ENCODE results near the gene HPCAL1.

Gene HPCAL1

GRCh38 chr2:10286216-10287037 lies 16.3 kb upstream of the HPCAL1 start:
- TF ChIP-seq EZH2phosphoT487 (IDR thresholded peaks at IDR 0.05; ENCODE audit: borderline replicate concordance, low read length) (no peak), CTCF (IDR thresholded peaks at IDR 0.05; ENCODE audit: low read depth, low read length, poor library complexity, severe bottlenecking) (no peak)
- no peak overlapping the region for H3K4me3 ChIP-seq (ENCODE audit: low read length)
- no peaks in the 10 kb centered on the region for H3F3A ChIP-seq (ENCODE audit: control insufficient read depth, insufficient read depth)
- no peaks in the 10 kb centered on the region for H3K27me3 ChIP-seq (ENCODE audit: control insufficient read depth, low read length)
- H3K9me2 ChIP-seq (replicated peaks; ENCODE audit: control insufficient read depth, low read length): no peaks in the 10 kb centered on the region
- no peaks in the 10 kb centered on the region for H3K9me3 ChIP-seq (ENCODE audit: control insufficient read depth, insufficient read depth, low read length)
- H3K4me1 ChIP-seq (ENCODE audit: control insufficient read depth, low read length): no peaks in the 10 kb centered on the region
- no peak overlapping the region for H3K4me2 ChIP-seq (ENCODE audit: low read length)
- no peaks in the 10 kb centered on the region for H3K79me2 ChIP-seq (ENCODE audit: control insufficient read depth, low read length)
- no peak overlapping the region for H3K27ac ChIP-seq (ENCODE audit: low read depth, low read length)
- no peaks in the 10 kb centered on the region for H4K20me1 ChIP-seq (ENCODE audit: control insufficient read depth, insufficient read depth, low read depth, low read length)
- H3K36me3 ChIP-seq (ENCODE audit: control insufficient read depth, low read length): no peaks in the 10 kb centered on the region

- H3F3A ChIP-seq (ENCODE audit: control insufficient read depth, insufficient read depth): no peaks in the 10 kb centered on the region
- TF ChIP-seq CTCF (IDR thresholded peaks at IDR 0.05; ENCODE audit: low read depth, low read length, poor library complexity, severe bottlenecking): no peak
- no peak for TF ChIP-seq EZH2phosphoT487 (IDR thresholded peaks at IDR 0.05; ENCODE audit: borderline replicate concordance, low read length)
- no peaks in the 10 kb centered on the region for H3K9me2 ChIP-seq (replicated peaks; ENCODE audit: control insufficient read depth, low read length)
- no peaks in the 10 kb centered on the region for H3K36me3 ChIP-seq (ENCODE audit: control insufficient read depth, low read length)
- H4K20me1 ChIP-seq (ENCODE audit: control insufficient read depth, insufficient read depth, low read depth, low read length): no peaks in the 10 kb centered on the region
- H3K27me3 ChIP-seq (ENCODE audit: control insufficient read depth, low read length): no peaks in the 10 kb centered on the region
- H3K4me2 ChIP-seq (ENCODE audit: low read length): no peak overlapping the region
- no peaks in the 10 kb centered on the region for H3K4me1 ChIP-seq (ENCODE audit: control insufficient read depth, low read length)
- H3K9me3 ChIP-seq (ENCODE audit: control insufficient read depth, insufficient read depth, low read length): no peaks in the 10 kb centered on the region
- no peaks in the 10 kb centered on the region for H3K79me2 ChIP-seq (ENCODE audit: control insufficient read depth, low read length)
- no peak overlapping the region for H3K4me3 ChIP-seq (ENCODE audit: low read length)
- H3K27ac ChIP-seq (ENCODE audit: low read depth, low read length): no peak overlapping the region
Observed at GRCh38 chr2:10287761-10288160, 14.9 kb upstream of the HPCAL1 start.

- H3K4me2 ChIP-seq (ENCODE audit: low read length): no peak overlapping the region
- no peaks in the 10 kb centered on the region for H3F3A ChIP-seq (ENCODE audit: control insufficient read depth, insufficient read depth)
- no peaks in the 10 kb centered on the region for H3K27me3 ChIP-seq (ENCODE audit: control insufficient read depth, low read length)
- H3K79me2 ChIP-seq (ENCODE audit: control insufficient read depth, low read length): no peaks in the 10 kb centered on the region
- H3K36me3 ChIP-seq (ENCODE audit: control insufficient read depth, low read length): no peaks in the 10 kb centered on the region
- no peaks in the 10 kb centered on the region for H4K20me1 ChIP-seq (ENCODE audit: control insufficient read depth, insufficient read depth, low read depth, low read length)
- H3K9me2 ChIP-seq (replicated peaks; ENCODE audit: control insufficient read depth, low read length): no peaks in the 10 kb centered on the region
- TF ChIP-seq EZH2phosphoT487 (IDR thresholded peaks at IDR 0.05; ENCODE audit: borderline replicate concordance, low read length) (no peak), CTCF (IDR thresholded peaks at IDR 0.05; ENCODE audit: low read depth, low read length, poor library complexity, severe bottlenecking) (no peak)
- H3K4me3 ChIP-seq (ENCODE audit: low read length): no peak overlapping the region
- no peak overlapping the region for H3K27ac ChIP-seq (ENCODE audit: low read depth, low read length)
- H3K9me3 ChIP-seq (ENCODE audit: control insufficient read depth, insufficient read depth, low read length): no peaks in the 10 kb centered on the region
- H3K4me1 ChIP-seq (ENCODE audit: control insufficient read depth, low read length): no peaks in the 10 kb centered on the region
Observed at GRCh38 chr2:10288606-10289005, 14.1 kb upstream of the HPCAL1 start.
